Left cardiac atrium (tissue), 4 donors: ENCODE results near the gene MYL3. TPM values are rescaled to one million over a fixed set of nuclear protein-coding genes. Genes with fewer than 3 reads are reported as not detected.

Experiments
- ATAC-seq, 2 donors: fragments of 200-7000 bp; cut with Tn5 transposase; one replicate each; pipeline ENCODE4 v1.9.1; 2020; ENCODE audit warnings: mild to moderate bottlenecking in 2 of 2, moderate library complexity in 2 of 2
- DNase-seq: peaks from one replicate; pipeline ENCODE4 v3.0.0-alpha.2; 2020
- intact Hi-C, 2 donors: fragments of 100-400 bp; cut with DNase I; formaldehyde crosslinking; loops; one replicate each; pipeline versions ENCODE4 v1.14.1 to v1.15.1; 2022 to 2023
- total RNA-seq, 2 donors: library from RNA; stranded (reverse); fragmentation: NEBNext Ultra II Directional; extraction: Animal tissue kit (Norgen Biotek cat#: 25700); gene quantifications; one replicate each; pipeline ENCODE4 v1.2.1, GENCODE V29; 2021
- donor health status: DM: no; HTN: yes; CAD: no.
- donor health status: DM: no; HTN: yes; CAD: no; lungs with severe emphysema.
- donor health status: DM: yes; HTN: yes; CAD: no.
- donor health status: Dilated cardiomyopathy.

Gene MYL3
- total RNA-seq, 2 donors from 2014 or later, result 157 to 557 TPM

GRCh38 chr3:46859001-46859710, 4.1 kb downstream of the MYL3 start:
- DNase-seq (no peak), ATAC-seq (no peak)
- intact Hi-C loops, result no loop called here

GRCh38 chr3:46858456-46858855, 4.8 kb downstream of the MYL3 start:
- intact Hi-C loops, result no loop called here
- ATAC-seq (no peak), DNase-seq (no peak)

- ATAC-seq (no peak), DNase-seq (no peak)
- intact Hi-C loops, result no loop called here
Observed at GRCh38 chr3:46857485-46858341, 5.5 kb downstream of the MYL3 start.

GRCh38 chr3:46856576-46857471, 6.4 kb downstream of the MYL3 start:
- ATAC-seq, result peak in 1 of 2 donors; percentile 42
- intact Hi-C loops, result no loop called here

GRCh38 chr3:46854555-46854991, 8.7 kb downstream of the MYL3 start:
- DNase-seq (no peak), ATAC-seq (no peak)
- intact Hi-C loops, result no loop called here

More at GRCh38 chr3:46856576-46857471, 6.4 kb downstream of the MYL3 start:
- peak; percentile 12 for DNase-seq

GRCh38 chr3:46853441-46854415, 9.5 kb downstream of the MYL3 start:
- ATAC-seq (no peak), DNase-seq (no peak)

GRCh38 chr3:46852839-46853355, 10.3 kb downstream of the MYL3 start:
- DNase-seq (no peak), ATAC-seq (no peak)
- intact Hi-C loops, result no loop called here

More at GRCh38 chr3:46853441-46854415, 9.5 kb downstream of the MYL3 start:
- intact Hi-C loops, result no loop called here

GRCh38 chr3:46852334-46852720, 10.9 kb downstream of the MYL3 start:
- ATAC-seq (no peak), DNase-seq (no peak)
- intact Hi-C loops, result no loop called here

- ATAC-seq (no peak), DNase-seq (no peak)
- intact Hi-C loops, result no loop called here
Observed at GRCh38 chr3:46851364-46852333, 11.6 kb downstream of the MYL3 start.

GRCh38 chr3:46850468-46850779, 12.8 kb downstream of the MYL3 start:
- DNase-seq, result no peak

GRCh38 chr3:46849686-46850467, 13.4 kb downstream of the MYL3 start:
- DNase-seq (no peak), ATAC-seq (no peak)
- intact Hi-C loops, result loop anchor here in 1 of 2 donors (5.0 to 10.0 kb wide), 2 partner anchors 42 to 145 kb away; partner anchors contain the start of gene TMIE

More at GRCh38 chr3:46850468-46850779, 12.8 kb downstream of the MYL3 start:
- ATAC-seq, result no peak
- intact Hi-C loops, result no loop called here

- ATAC-seq, result no peak
- DNase-seq, result no peak
- intact Hi-C loops, result loop anchor here in 1 of 2 donors (5.0 to 10.0 kb wide), 2 partner anchors 43 to 144 kb away; partner anchors contain the start of gene TMIE
Observed at GRCh38 chr3:46849045-46849631, 14.1 kb downstream of the MYL3 start.

GRCh38 chr3:46848271-46849044, 14.8 kb downstream of the MYL3 start:
- intact Hi-C loops, result loop anchor here in 1 of 2 donors (5.0 to 10.0 kb wide), 2 partner anchors 44 to 144 kb away; partner anchors contain the start of gene TMIE
- ATAC-seq, result peak in 1 of 2 donors; percentile 26

GRCh38 chr3:46847744-46848143, 15.5 kb downstream of the MYL3 start:
- DNase-seq, result no peak

More at GRCh38 chr3:46848271-46849044, 14.8 kb downstream of the MYL3 start:
- peak; percentile 70 for DNase-seq

More at GRCh38 chr3:46847744-46848143, 15.5 kb downstream of the MYL3 start:
- ATAC-seq, result no peak
- intact Hi-C loops, result loop anchor here in 1 of 2 donors (5.0 to 10.0 kb wide), 2 partner anchors 45 to 143 kb away; partner anchors contain the start of gene TMIE
